K562 (cell line): ENCODE results near the gene TMEM79. TPM values are rescaled to one million over a fixed set of nuclear protein-coding genes. Genes with fewer than 3 reads are reported as not detected.

ENCODE experiments used
- ATAC-seq: fragments of 200-7000 bp; cut with Tn5 transposase; 3 replicates; pipeline ENCODE4 v1.9.1; 2020; ENCODE audit warnings: moderate library complexity
- BruUV-seq: library from RNA; stranded (reverse); fragments of 400-500 nt; replicated peaks from 2 replicates; lab custom pipeline; 2021; lab: Mats Ljungman, UMichigan
- CTCF ChIA-PET: fragments of 300-600 bp; formaldehyde crosslinking; extraction: SDS; loops from one replicate; lab custom pipeline; 2021; ENCODE audit warnings: low intra/inter-chr PET ratio; lab: Yijun Ruan, JAX
- POLR2A ChIA-PET: fragments of 300-600, 350-650 bp; sonication (Branson Sonifier 250); formaldehyde crosslinking; extraction: SDS; loops from one replicate; lab custom pipeline; 2021; ENCODE audit warnings: antibody characterized with exemption, inconsistent platforms; lab: Yijun Ruan, JAX
- DNase-seq, 4 experiments: peaks; one replicate each; pipeline versions ENCODE4 v3.0.0 to v3.0.0-alpha.2; 2011 to 2018; ENCODE audit warnings: low spot score in 3 of 4, mixed read lengths in 3 of 4; ENCODE audit errors: extremely low read depth in 1 of 4
- FAIRE-seq: peaks from 2 replicates; lab custom pipeline; 2011; peaks lifted over from hg19 to GRCh38; lab: Jason Lieb, UNC
- H2AFZ ChIP-seq: 2 replicates; pipeline ENCODE4 v1.6.0; 2011; ENCODE audit warnings: low read depth, low read length, control low read depth, inconsistent platforms
- H3K27ac ChIP-seq: fragments of 200-600 bp; 3 replicates; pipeline ENCODE4 v1.8.0; 2011; ENCODE audit warnings: low read depth, mild to moderate bottlenecking, control low read depth, inconsistent platforms, low read length, moderate library complexity, mixed read lengths; ENCODE audit errors: extremely low read depth
- H3K27me3 ChIP-seq, 2 experiments: fragments of 300-600 bp in 1 of 2; 2 replicates in 1 of 2; 3 replicates in 1 of 2; pipeline versions ENCODE4 v1.6.0 to v1.8.0; 2011; ENCODE audit warnings: inconsistent platforms in 2 of 2, low read length in 2 of 2, mild to moderate bottlenecking in 1 of 2, mixed read lengths in 1 of 2, moderate library complexity in 1 of 2; ENCODE audit not compliant: control insufficient read depth in 2 of 2, insufficient read depth in 2 of 2
- H3K36me3 ChIP-seq: fragments of 300-600 bp; 3 replicates; pipeline ENCODE4 v1.8.0; 2011; ENCODE audit warnings: mild to moderate bottlenecking, low read length, inconsistent platforms; ENCODE audit not compliant: control insufficient read depth, insufficient read depth
- H3K4me1 ChIP-seq, 2 experiments: fragments of 200-600 bp in 1 of 2; replicated peaks in 1 of 2; 2 replicates in 1 of 2; 3 replicates in 1 of 2; pipeline versions ENCODE4 v1.5.1 to v1.8.0; 2011; ENCODE audit warnings: inconsistent platforms in 2 of 2, low read length in 2 of 2, mild to moderate bottlenecking in 1 of 2, mixed read lengths in 1 of 2, moderate library complexity in 1 of 2; ENCODE audit not compliant: control insufficient read depth in 2 of 2, insufficient read depth in 2 of 2
- H3K4me2 ChIP-seq: 2 replicates; pipeline ENCODE4 v1.6.1; 2011; ENCODE audit warnings: low read length, control low read depth, inconsistent platforms, mixed read lengths; ENCODE audit not compliant: insufficient read depth
- H3K4me3 ChIP-seq: fragments of 200-600 bp; sonication (generic), shearing (Covaris generic); 2 replicates; pipeline ENCODE4 v1.5.1; 2016; ENCODE audit warnings: control low read depth, inconsistent platforms
- H3K79me2 ChIP-seq: fragments of 200-600 bp; 3 replicates; pipeline ENCODE4 v1.8.0; 2011; ENCODE audit warnings: low read length, inconsistent platforms; ENCODE audit not compliant: control insufficient read depth, insufficient read depth
- H3K9ac ChIP-seq, 2 experiments: 2 replicates each; pipeline versions ENCODE4 v1.6.0 to v1.6.1; 2011; ENCODE audit warnings: low read depth in 2 of 2, low read length in 2 of 2, control low read depth in 1 of 2, inconsistent platforms in 1 of 2, mild to moderate bottlenecking in 1 of 2, mixed read lengths in 1 of 2; ENCODE audit not compliant: insufficient read depth in 1 of 2
- H3K9me1 ChIP-seq: one replicate; pipeline ENCODE4 v1.6.0; 2011; ENCODE audit warnings: inconsistent platforms, mild to moderate bottlenecking, low read length, moderate library complexity; ENCODE audit not compliant: control insufficient read depth, insufficient read depth
- H3K9me3 ChIP-seq: replicated peaks from 2 replicates; pipeline ENCODE4 v1.5.1; 2011; ENCODE audit warnings: low read depth, low read length, inconsistent platforms; ENCODE audit not compliant: control insufficient read depth, insufficient read depth
- H4K20me1 ChIP-seq: replicated peaks from 2 replicates; pipeline ENCODE4 v1.6.1; 2011; ENCODE audit warnings: low read length, inconsistent platforms, mixed read lengths; ENCODE audit not compliant: control insufficient read depth, insufficient read depth
- CBX2 ChIP-seq: fragments of 200-600 bp; sonication (generic); IDR thresholded peaks from one replicate; pipeline ENCODE4 v1.6.1; 2012; ENCODE audit warnings: mild to moderate bottlenecking, low read length, inconsistent platforms; ENCODE audit not compliant: insufficient read depth, poor library complexity, severe bottlenecking
- CSDE1 ChIP-seq, 2 experiments: fragments of 450-650 bp; IDR thresholded peaks; 2 replicates each; pipeline ENCODE4 v1.6.1; 2016; ENCODE audit warnings: mild to moderate bottlenecking in 1 of 2
- DACH1 ChIP-seq: fragments of 450-650 bp; IDR thresholded peaks from 2 replicates; pipeline ENCODE4 v1.6.1; 2018; ENCODE audit not compliant: partially characterized antibody
- E2F8 ChIP-seq: fragments of 450-650 bp; IDR thresholded peaks from 2 replicates; pipeline ENCODE4 v1.7.1; 2018; ENCODE audit warnings: mild to moderate bottlenecking, low read depth; ENCODE audit not compliant: partially characterized antibody
- KDM4B ChIP-seq, 2 experiments: fragments of 450-650 bp in 1 of 2; sonication (generic) in 1 of 2; IDR thresholded peaks; 2 replicates each; pipeline ENCODE4 v1.6.1; 2016 to 2017; ENCODE audit warnings: borderline replicate concordance in 2 of 2, antibody characterized with exemption in 1 of 2, low read depth in 1 of 2, mild to moderate bottlenecking in 1 of 2
- MXI1 ChIP-seq: IDR thresholded peaks from 2 replicates; pipeline ENCODE4 v1.6.1; 2011; ENCODE audit warnings: low read depth, mild to moderate bottlenecking, improper control_type of control experiment, low read length
- MYNN ChIP-seq, 2 experiments: sonication (generic); formaldehyde crosslinking in 1 of 2; IDR thresholded peaks; 2 replicates each; pipeline versions ENCODE4 v1.5.0 to v1.6.1; 2016 to 2020; ENCODE audit warnings: antibody characterized with exemption in 1 of 2, missing genetic modification reagents in 1 of 2
- PHF21A ChIP-seq: fragments of 450-650 bp; IDR thresholded peaks from 2 replicates; pipeline ENCODE4 v1.6.1; 2017; ENCODE audit warnings: low read depth, borderline replicate concordance
- POLR2A ChIP-seq: fragments of 450-650 bp; conservative IDR thresholded peaks from 2 replicates; pipeline ENCODE4 v1.6.1; 2016
- POLR2AphosphoS5 ChIP-seq: IDR thresholded peaks from 2 replicates; pipeline ENCODE4 v1.6.1; 2011; ENCODE audit warnings: mild to moderate bottlenecking, low read depth, low read length, moderate library complexity; ENCODE audit not compliant: control insufficient read depth, insufficient read depth
- RBM39 ChIP-seq: fragments of 200-400 bp; formaldehyde crosslinking; optimal IDR thresholded peaks from 2 replicates; pipeline ENCODE3; 2018; ENCODE audit warnings: low read depth, low read length
- SMARCE1 ChIP-seq: fragments of 450-650 bp; IDR thresholded peaks from 2 replicates; pipeline ENCODE4 v1.7.1; 2016; ENCODE audit warnings: mild to moderate bottlenecking
- ZBTB1 ChIP-seq: sonication (generic); formaldehyde crosslinking; IDR thresholded peaks from 2 replicates; pipeline ENCODE4 v1.8.1; 2023; ENCODE audit warnings: missing genetic modification reagents, low read depth, mild to moderate bottlenecking, borderline replicate concordance
- ZNF175 ChIP-seq: fragments of 200-800 bp; sonication (Bioruptor generic); IDR thresholded peaks from 2 replicates; pipeline ENCODE4 v1.6.1; 2016; ENCODE audit warnings: low read depth, mild to moderate bottlenecking, missing genetic modification characterization, missing compliant biosample characterization
- WGBS: fragments of 100-300 bp; shearing (Covaris generic); methylation state at CpG from one replicate; pipeline ENCODE4 v1.1.6; 2016; ENCODE audit warnings: low coverage, mixed read lengths; ENCODE audit not compliant: insufficient coverage; ENCODE audit errors: missing lambda C conversion rate; 5-methylcytosine and 5-hydroxymethylcytosine counted together
- in situ Hi-C: fragments of 300-500 bp; cut with MboI; formaldehyde crosslinking; loops from 4 replicates; pipeline ENCODE4 v1.15.0; 2018; ENCODE audit warnings: inconsistent platforms, mixed read lengths
- intact Hi-C: fragments of 100-400 bp; cut with micrococcal nuclease; formaldehyde crosslinking; loops from 2 replicates; pipeline ENCODE4 v1.14.2; 2022
- polyA plus RNA-seq, 8 experiments: library from polyadenylated mRNA; depleted of rRNA in 4 of 8; stranded (reverse) in 5 of 8; unstranded in 3 of 8; fragments of >200 nt; fragmentation: Nextera tagmentation in 2 of 8; fragmentation: Illumina TruSeq in 1 of 8; extraction: Ambion mirVana in 2 of 8; extraction: Trizol in 1 of 8; gene quantifications; 2 replicates each; pipeline versions ENCODE4 v1.2.1 to v1.2.3, GENCODE V29; 2011 to 2014; ENCODE audit warnings: inconsistent platforms in 1 of 8, missing spikeins in 1 of 8
- total RNA-seq, 7 experiments: library from RNA; depleted of rRNA in 6 of 7; stranded (reverse); fragments of >200 nt in 6 of 7; fragmentation: Illumina TruSeq in 2 of 7; extraction: Trizol in 2 of 7; gene quantifications; 2 replicates each; pipeline versions ENCODE4 v1.2.1 to v1.2.3, GENCODE V29; 2011 to 2021; ENCODE audit warnings: low replicate concordance in 1 of 7

TMEM79 gene
- total and polyA plus RNA-seq, 9 of the 15 experiments (the other 6 are each of a cell fraction or from before 2014, with no cell fraction given) = 0.69 to 6.8 (median 4.0) TPM

DNA sequence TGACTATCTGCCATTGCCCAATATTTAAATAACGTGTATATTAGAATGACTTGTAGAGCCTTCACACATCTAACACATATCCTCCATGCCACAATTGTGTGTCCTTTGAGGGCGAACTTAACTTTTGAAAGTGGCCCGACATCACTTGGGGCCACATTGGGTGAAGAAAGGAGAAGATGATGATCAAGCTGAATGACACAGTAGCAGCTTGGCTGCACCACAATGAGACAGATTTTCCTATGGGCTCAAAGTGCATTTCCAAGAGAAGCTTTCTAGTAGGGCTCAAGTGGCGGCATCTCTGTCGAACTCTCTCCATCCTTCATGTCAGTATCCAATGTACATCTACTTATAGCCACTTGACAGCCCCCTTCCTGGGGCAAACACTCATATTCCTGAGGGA, 45.9 kb upstream of the TMEM79 start (continued):
- TF ChIP-seq E2F8 = no peak
- TF ChIP-seq CBX2 = no peak
- no peak for TF ChIP-seq ZBTB1 (CRISPR knock-in tag)
- no peak for TF ChIP-seq DACH1
- no peak for TF ChIP-seq ZNF175 (CRISPR knock-in tag)
- no peak for TF ChIP-seq KDM4B (IDR thresholded peaks at IDR 0.05; ENCODE audit: borderline replicate concordance in 2 of 2, low read depth in 1 of 2)
- TF ChIP-seq SMARCE1 = no peak

- H3K9me3 ChIP-seq = no peaks in the 10 kb centered on the region
- no peak overlapping the region for H3K27ac ChIP-seq
- H4K20me1 ChIP-seq = no peaks in the 10 kb centered on the region; the same call in 1 of the 2 replicates
- H3K36me3 ChIP-seq = peaks cover 24% of the 10 kb centered on the region; the same call in 2 of the 3 replicates
- no peaks in the 10 kb centered on the region for H3K27me3 ChIP-seq
- no TSS peak for BruUV-seq
- in situ Hi-C loops = no loop called here
- H3K4me1 ChIP-seq = peaks cover 0 to 35% of the 10 kb centered on the region in 2 experiments; a peak in 2 of 5 replicates
- peaks cover 3% of the 10 kb centered on the region for H3K9me1 ChIP-seq
- ChIA-PET CTCF (no interaction called here), POLR2A (interaction anchor here (0.5 to 2.0 kb wide), 4 partner anchors 9 to 268 kb away, joined by 3 to 7 read pairs (median 3); no protein-coding TSS in a partner anchor)
- WGBS = 54% methylated on average over 15 of the region's 15 CpGs
- H3K79me2 ChIP-seq = no peaks in the 10 kb centered on the region
- H2AFZ ChIP-seq = no peak overlapping the region
- no peak overlapping the region for H3K4me3 ChIP-seq
- ATAC-seq (peak; percentile 10; the same call in 1 of the 3 replicates), DNase-seq (no peak), FAIRE-seq (no peak)
- TF ChIP-seq RBM39 (no peak), MXI1 (no peak), POLR2AphosphoS5 (peak; percentile 34; the same call in 1 of the 2 replicates), MYNN (IDR thresholded peaks at IDR 0.05) (peak; percentile 68; the same call in 1 of the 2 replicates), MYNN (CRISPR knock-in tag; IDR thresholded peaks at IDR 0.05) (no peak), POLR2A (0 out of 2 replicates have a peak, but pooled peaks have one; percentile 37), CSDE1 (IDR thresholded peaks at IDR 0.05) (no peak), PHF21A (no peak)
- peak overlapping the region in 1 of 2 experiments; percentile 19; a peak in 2 of 4 replicates for H3K9ac ChIP-seq
- H3K4me2 ChIP-seq = no peak overlapping the region
- intact Hi-C loops = no loop called here
These were observed 42.8 kb upstream of the TMEM79 start for GRCh38 chr1:156241311-156241811.
